Fibroblast of skin of left biceps (primary cell): ENCODE measurements around the gene UBALD2.
"Not testable (repeated sequence)": the region's sequence is repeated elsewhere in the genome, so short reads cannot be mapped to it uniquely, and the experiment has no call there.

Experiments
- DNase-seq, 2 experiments: peaks; one replicate each; pipeline ENCODE4 v3.0.0-alpha.2; 2013; ENCODE audit warnings: low read depth in 2 of 2

The UBALD2 gene

GRCh38 chr17:76264755-76265623 is at the start of gene UBALD2:
UBALD2 (plus strand) TSS chr17:76265348; CDS start chr17:76265506, 158 bp downstream.
- DNase-seq: peak; percentile 99 to 100

- DNase-seq: no peak
These were observed 48.1 kb upstream of the UBALD2 start for GRCh38 chr17:76217081-76217480.

GRCh38 chr17:76219670-76220383 is 45.3 kb upstream of the UBALD2 start:
- DNase-seq: no peak

- no peak for DNase-seq
These were observed 41.3 kb upstream of the UBALD2 start for GRCh38 chr17:76223802-76224201.

GRCh38 chr17:76225373-76226086 is 39.6 kb upstream of the UBALD2 start:
- DNase-seq: not testable (repeated sequence)

- not testable (repeated sequence) for DNase-seq
These were observed 38.4 kb upstream of the UBALD2 start for GRCh38 chr17:76226749-76227148.

GRCh38 chr17:76232342-76232741 is 32.8 kb upstream of the UBALD2 start:
- DNase-seq: peak; percentile 82

GRCh38 chr17:76233588-76234353 is 31.4 kb upstream of the UBALD2 start:
- no peak for DNase-seq

GRCh38 chr17:76234354-76234679 is 30.8 kb upstream of the UBALD2 start:
- no peak for DNase-seq

GRCh38 chr17:76235883-76236282 is 29.3 kb upstream of the UBALD2 start:
- DNase-seq: no peak

GRCh38 chr17:76236603-76237002 is 28.5 kb upstream of the UBALD2 start:
- no peak for DNase-seq

- no peak for DNase-seq
These were observed 27.3 kb upstream of the UBALD2 start for GRCh38 chr17:76237859-76238313.

GRCh38 chr17:76238847-76239537 is 26.2 kb upstream of the UBALD2 start:
- DNase-seq: no peak

GRCh38 chr17:76239538-76240274 is 25.4 kb upstream of the UBALD2 start:
- no peak for DNase-seq

GRCh38 chr17:76240461-76241203 is 24.5 kb upstream of the UBALD2 start, which contains the start of gene RNF157:
RNF157 (minus strand) TSS chr17:76240493; CDS start chr17:76240240, 253 bp downstream.
- no peak for DNase-seq

- DNase-seq: no peak
These were observed 24.0 kb upstream of the UBALD2 start for GRCh38 chr17:76241204-76241538.

GRCh38 chr17:76241691-76242255 is 23.4 kb upstream of the UBALD2 start:
- no peak for DNase-seq

- DNase-seq: peak; percentile 41 to 52
These were observed 21.1 kb upstream of the UBALD2 start for GRCh38 chr17:76243826-76244679.
